Natural killer cell (primary cell): ENCODE results near the gene SRL. TPM values are rescaled to one million over a fixed set of nuclear protein-coding genes. Genes with fewer than 3 reads are reported as not detected.

ENCODE experiments used
- ATAC-seq, 3 donors: fragments of 150-1000 bp in 2 of 3; fragments of 200-7000 bp in 1 of 3; cut with Tn5 transposase; 1 replicate in 1 of 3; 2 replicates in 2 of 3; pipeline ENCODE4 v1.10.0; 2021; ENCODE audit warnings: mild to moderate bottlenecking in 2 of 3, moderate library complexity in 2 of 3
- DNase-seq, 2 donors: peaks; one replicate each; pipeline versions ENCODE4 v3.0.0 to v3.0.0-alpha.2; 2013 to 2021; ENCODE audit warnings: mixed read lengths in 1 of 2
- H3K27ac ChIP-seq: one replicate; pipeline ENCODE4 v1.5.1; 2013; ENCODE audit warnings: mild to moderate bottlenecking, low read length
- H3K27me3 ChIP-seq: one replicate; pipeline ENCODE4 v1.6.1; 2013; ENCODE audit warnings: low read length; ENCODE audit not compliant: control insufficient read depth, insufficient read depth
- H3K36me3 ChIP-seq: one replicate; pipeline ENCODE4 v1.6.1; 2013; ENCODE audit warnings: low read length; ENCODE audit not compliant: control insufficient read depth, insufficient read depth
- H3K4me1 ChIP-seq: one replicate; pipeline ENCODE4 v1.6.1; 2013; ENCODE audit warnings: low read length; ENCODE audit not compliant: control insufficient read depth, insufficient read depth
- H3K4me3 ChIP-seq: one replicate; pipeline ENCODE4 v1.5.1; 2013; ENCODE audit warnings: low read length
- H3K9me3 ChIP-seq: one replicate; pipeline ENCODE4 v1.6.1; 2013; ENCODE audit warnings: low read length; ENCODE audit not compliant: control insufficient read depth, insufficient read depth
- H3K27ac Mint-ChIP-seq, 2 donors: one replicate each; pipeline ENCODE4 v1.8.0; 2022; ENCODE audit warnings: mild to moderate bottlenecking in 2 of 2, mixed read lengths in 2 of 2, moderate library complexity in 1 of 2
- H3K27me3 Mint-ChIP-seq, 2 donors: one replicate each; pipeline ENCODE4 v1.8.0; 2022; ENCODE audit warnings: low read depth in 2 of 2, mixed read lengths in 2 of 2
- H3K36me3 Mint-ChIP-seq: one replicate; pipeline ENCODE4 v1.8.0; 2022; ENCODE audit warnings: mixed read lengths
- H3K4me1 Mint-ChIP-seq, 2 donors: one replicate each; pipeline ENCODE4 v1.8.0; 2022; ENCODE audit warnings: mixed read lengths in 2 of 2
- H3K4me3 Mint-ChIP-seq: one replicate; pipeline ENCODE4 v1.8.0; 2022; ENCODE audit warnings: mild to moderate bottlenecking, moderate library complexity, mixed read lengths
- H3K9me3 Mint-ChIP-seq, 2 donors: one replicate each; pipeline ENCODE4 v1.8.0; 2022; ENCODE audit warnings: mixed read lengths in 2 of 2
- CTCF ChIP-seq: fragments of 200-600 bp; IDR thresholded peaks from one replicate; pipeline ENCODE4 v1.8.0; 2022; ENCODE audit warnings: antibody characterized with exemption
- WGBS: methylation state at CpG from one replicate; pipeline ENCODE4 v1.1.7; 2013; ENCODE audit warnings: missing lambda C conversion rate; ENCODE audit not compliant: insufficient coverage; 5-methylcytosine and 5-hydroxymethylcytosine counted together
- intact Hi-C: fragments of 100-400 bp; cut with micrococcal nuclease; formaldehyde crosslinking; loops from one replicate; pipeline ENCODE4 v1.14.2; 2022
- total RNA-seq, 4 donors: library from RNA; stranded (reverse); fragments of 120-200 nt in 1 of 4; gene quantifications; one replicate each; pipeline versions ENCODE4 v1.2.3 to v1.2.4, GENCODE V29; 2013 to 2022

Gene SRL
- total RNA-seq, 3 donors from 2014 or later (not counting 1 experiment from before 2014, with no cell fraction given) = not detected

GRCh38 chr16:4285167-4285566 lies 43.3 kb upstream of the SRL start:
- Mint-ChIP-seq H3K4me1 (peaks cover 4 to 10% of the 10 kb centered on the region in 2 donors), H3K27me3 (peaks cover 0 to 16% of the 10 kb centered on the region in 2 donors), H3K27ac (no peak overlapping the region), H3K9me3 (no peaks in the 10 kb centered on the region), H3K36me3 (no peaks in the 10 kb centered on the region), H3K4me3 (no peak overlapping the region)
- peaks cover 2% of the 10 kb centered on the region for H3K27me3 ChIP-seq
- no peak for TF ChIP-seq CTCF
- H3K4me1 ChIP-seq = peaks cover 7% of the 10 kb centered on the region
- ATAC-seq (no peak), DNase-seq (no peak)
- H3K27ac ChIP-seq = no peak overlapping the region
- H3K9me3 ChIP-seq = no peaks in the 10 kb centered on the region
- H3K36me3 ChIP-seq = no peaks in the 10 kb centered on the region
- intact Hi-C loops = loop anchor here (5.0 kb wide), 1 partner anchor 117 kb away; no protein-coding TSS in a partner anchor
- no peak overlapping the region for H3K4me3 ChIP-seq
- 87% methylated on average over 10 of the region's 10 CpGs for WGBS

GRCh38 chr16:4283939-4284338 lies 42.1 kb upstream of the SRL start:
- no peak overlapping the region for H3K4me3 Mint-ChIP-seq
- 91% methylated on average over 1 of the region's 2 CpGs for WGBS
- H3K4me3 ChIP-seq = no peak overlapping the region
- H3K9me3 ChIP-seq = no peaks in the 10 kb centered on the region
- peaks cover 4 to 10% of the 10 kb centered on the region in 2 donors for H3K4me1 Mint-ChIP-seq
- H3K27me3 Mint-ChIP-seq = peaks cover 0 to 16% of the 10 kb centered on the region in 2 donors
- intact Hi-C loops = no loop called here
- no peaks in the 10 kb centered on the region for H3K36me3 ChIP-seq
- peaks cover 7% of the 10 kb centered on the region for H3K4me1 ChIP-seq
- no peaks in the 10 kb centered on the region for H3K36me3 Mint-ChIP-seq
- DNase-seq = no peak
- peaks cover 2% of the 10 kb centered on the region for H3K27me3 ChIP-seq
- no peak overlapping the region for H3K27ac Mint-ChIP-seq
- no peaks in the 10 kb centered on the region for H3K9me3 Mint-ChIP-seq
- TF ChIP-seq CTCF = no peak
- no peak for ATAC-seq
- no peak overlapping the region for H3K27ac ChIP-seq

- Mint-ChIP-seq H3K36me3 (no peaks in the 10 kb centered on the region), H3K4me1 (peaks cover 4 to 8% of the 10 kb centered on the region in 2 donors), H3K27ac (no peak overlapping the region), H3K27me3 (peaks cover 0 to 16% of the 10 kb centered on the region in 2 donors), H3K4me3 (no peak overlapping the region), H3K9me3 (no peaks in the 10 kb centered on the region)
- WGBS = 85% methylated on average over 8 of the region's 8 CpGs
- H3K4me1 ChIP-seq = peaks cover 4% of the 10 kb centered on the region
- H3K9me3 ChIP-seq = no peaks in the 10 kb centered on the region
- no peak for TF ChIP-seq CTCF
- no peak overlapping the region for H3K27ac ChIP-seq
- intact Hi-C loops = no loop called here
- H3K36me3 ChIP-seq = no peaks in the 10 kb centered on the region
- peaks cover 2% of the 10 kb centered on the region for H3K27me3 ChIP-seq
- ATAC-seq (no peak), DNase-seq (no peak)
- H3K4me3 ChIP-seq = no peak overlapping the region
Observed at GRCh38 chr16:4283441-4283840, 41.6 kb upstream of the SRL start.

- no peak for TF ChIP-seq CTCF
Observed at GRCh38 chr16:4280625-4281024, 38.7 kb upstream of the SRL start.

More at GRCh38 chr16:4280625-4281024, 38.7 kb upstream of the SRL start:
- H3K27me3 ChIP-seq = no peaks in the 10 kb centered on the region
- WGBS = 92% methylated on average over 1 of the region's 2 CpGs
- Mint-ChIP-seq H3K4me1 (no peaks in the 10 kb centered on the region), H3K9me3 (no peaks in the 10 kb centered on the region), H3K27me3 (peaks cover 0 to 10% of the 10 kb centered on the region in 2 donors), H3K4me3 (no peak overlapping the region), H3K27ac (no peak overlapping the region), H3K36me3 (no peaks in the 10 kb centered on the region)
- no peaks in the 10 kb centered on the region for H3K9me3 ChIP-seq
- H3K4me1 ChIP-seq = no peaks in the 10 kb centered on the region
- DNase-seq (no peak), ATAC-seq (no peak)
- intact Hi-C loops = no loop called here
- no peak overlapping the region for H3K27ac ChIP-seq
- H3K36me3 ChIP-seq = no peaks in the 10 kb centered on the region
- H3K4me3 ChIP-seq = no peak overlapping the region
